GM12878 (cell line): ENCODE data around the gene CROCC. TPM values are rescaled to one million over a fixed set of nuclear protein-coding genes. Genes with fewer than 3 reads are reported as not detected.
A peak's percentile ranks its signal among the peaks of the same experiment; 100 is the strongest.

Experiments
- ATAC-seq: fragments of 200-7000 bp; cut with Tn5 transposase; 3 replicates; pipeline ENCODE4 v1.9.1; 2020; ENCODE audit warnings: mild to moderate bottlenecking, moderate library complexity
- BruUV-seq: library from RNA; stranded (reverse); fragments of 400-500 nt; replicated peaks from 2 replicates; lab custom pipeline; 2021; lab: Mats Ljungman, UMichigan
- CTCF ChIA-PET: fragments of 300-600 bp; sonication (Branson Sonifier 250); formaldehyde crosslinking; extraction: SDS; loops from one replicate; lab custom pipeline; 2021; ENCODE audit warnings: inconsistent platforms; lab: Yijun Ruan, JAX
- POLR2A ChIA-PET: fragments of 350-600 bp; formaldehyde crosslinking; extraction: SDS; loops from one replicate; lab custom pipeline; 2021; ENCODE audit warnings: inconsistent platforms; lab: Charles Lee
- RAD21 ChIA-PET: fragments of 300-600 bp; sonication (Branson Sonifier 250); formaldehyde crosslinking; loops from one replicate; lab custom pipeline; 2023; ENCODE audit warnings: antibody characterized with exemption; ENCODE audit not compliant: unreplicated experiment; lab: Charles Lee
- SMC1A ChIA-PET: fragments of 300-600 bp; sonication (Branson Sonifier 250); formaldehyde crosslinking; loops from one replicate; lab custom pipeline; 2023; ENCODE audit not compliant: unreplicated experiment, uncharacterized antibody; lab: Charles Lee
- DNase-seq: peaks from one replicate; pipeline ENCODE4 v3.0.0-alpha.2; 2011; ENCODE audit warnings: low read depth, low spot score
- FAIRE-seq: peaks from 3 replicates; lab custom pipeline; 2011; peaks lifted over from hg19 to GRCh38; lab: Jason Lieb, UNC
- H2AFZ ChIP-seq: 2 replicates; pipeline ENCODE4 v1.6.0; 2011; ENCODE audit warnings: low read depth, low read length, control low read depth; ENCODE audit not compliant: control insufficient read depth
- H3K27ac ChIP-seq: 2 replicates; pipeline ENCODE4 v1.5.1; 2011; ENCODE audit warnings: control low read depth; ENCODE audit not compliant: control insufficient read depth, insufficient read depth
- H3K27me3 ChIP-seq, 2 experiments: replicated peaks in 1 of 2; 2 replicates each; pipeline versions ENCODE4 v1.6.0 to v1.6.1; 2011; ENCODE audit warnings: low read length in 1 of 2; ENCODE audit not compliant: control insufficient read depth in 2 of 2, insufficient read depth in 2 of 2
- H3K36me3 ChIP-seq, 2 experiments: 2 replicates each; pipeline ENCODE4 v1.5.1; 2011; ENCODE audit warnings: low read length in 1 of 2; ENCODE audit not compliant: control insufficient read depth in 2 of 2, insufficient read depth in 2 of 2
- H3K4me1 ChIP-seq: 2 replicates; pipeline ENCODE4 v1.6.1; 2011; ENCODE audit warnings: mild to moderate bottlenecking, low read length, moderate library complexity, mixed read lengths; ENCODE audit not compliant: control insufficient read depth, insufficient read depth
- H3K4me2 ChIP-seq: 2 replicates; pipeline ENCODE4 v1.6.0; 2011; ENCODE audit warnings: control low read depth; ENCODE audit not compliant: control insufficient read depth, insufficient read depth
- H3K4me3 ChIP-seq: fragments of 200-600 bp; sonication (generic); 2 replicates; pipeline ENCODE4 v1.5.1; 2016
- H3K79me2 ChIP-seq: 2 replicates; pipeline ENCODE4 v1.6.0; 2011; ENCODE audit warnings: low read length; ENCODE audit not compliant: control insufficient read depth, insufficient read depth
- H3K9ac ChIP-seq: 2 replicates; pipeline ENCODE4 v1.8.0; 2011; ENCODE audit warnings: low read length, control low read depth, mixed read lengths; ENCODE audit not compliant: control insufficient read depth, insufficient read depth
- H3K9me3 ChIP-seq: replicated peaks from 3 replicates; pipeline ENCODE4 v1.5.1; 2011; ENCODE audit warnings: mild to moderate bottlenecking, low read length; ENCODE audit not compliant: control insufficient read depth, insufficient read depth
- H4K20me1 ChIP-seq: 2 replicates; pipeline ENCODE4 v1.6.0; 2011; ENCODE audit not compliant: control insufficient read depth, insufficient read depth
- CBX5 ChIP-seq: sonication (generic); IDR thresholded peaks from 2 replicates; pipeline ENCODE4 v1.6.1; 2016; ENCODE audit warnings: low read depth, moderate library complexity, mild to moderate bottlenecking, inconsistent platforms
- CHD4 ChIP-seq: fragments of 200-600 bp; sonication (generic); IDR thresholded peaks from 2 replicates; pipeline ENCODE4 v1.6.1; 2016; ENCODE audit warnings: mild to moderate bottlenecking
- TCF7 ChIP-seq: IDR thresholded peaks from 2 replicates; pipeline ENCODE4 v1.6.1; 2014; ENCODE audit warnings: antibody characterized with exemption, borderline replicate concordance
- WGBS: methylation state at CpG from one replicate; pipeline ENCODE4 v1.1.6; 2016; ENCODE audit warnings: low lambda C conversion rate; ENCODE audit not compliant: insufficient replicate concordance, insufficient coverage; ENCODE audit errors: missing lambda C conversion rate; 5-methylcytosine and 5-hydroxymethylcytosine counted together
- in situ Hi-C: fragments of 300-500 bp; cut with MboI; formaldehyde crosslinking; loops from 9 replicates; pipeline ENCODE4 v1.14.3; 2018; ENCODE audit warnings: mixed read lengths
- intact Hi-C: fragments of 100-400 bp; cut with micrococcal nuclease; formaldehyde crosslinking; loops from one replicate; pipeline ENCODE4 v1.14.2; 2022; ENCODE audit not compliant: unreplicated experiment
- polyA plus RNA-seq, 11 experiments: library from polyadenylated mRNA; depleted of rRNA in 4 of 11; unstranded in 6 of 11; stranded (reverse) in 5 of 11; fragments of >200 nt; fragmentation: Nextera tagmentation in 4 of 11; fragmentation: Illumina TruSeq in 1 of 11; extraction: Ambion mirVana in 4 of 11; extraction: Trizol in 1 of 11; gene quantifications; 1 replicate in 1 of 11; 2 replicates in 10 of 11; pipeline versions ENCODE4 v1.2.1 to v1.2.3, GENCODE V29; 2011 to 2016; ENCODE audit warnings: inconsistent platforms in 2 of 11, missing spikeins in 2 of 11, low read depth in 1 of 11
- total RNA-seq, 4 experiments: library from RNA; depleted of rRNA in 3 of 4; stranded (reverse); fragments of >200 nt in 3 of 4; fragmentation: Illumina TruSeq in 1 of 4; extraction: Trizol in 1 of 4; gene quantifications; 2 replicates each; pipeline versions ENCODE4 v1.2.1 to v1.2.3, GENCODE V29; 2013 to 2021
- TF ChIP-seq, protein P1 (sequence below): IDR thresholded peaks from 2 replicates; pipeline ENCODE4 v1.6.1; 2011; ENCODE audit warnings: borderline replicate concordance, low read depth, mild to moderate bottlenecking, moderate library complexity, low read length; ENCODE audit not compliant: insufficient read depth, poor library complexity, severe bottlenecking
- TF ChIP-seq, protein P2 (sequence below), 3 experiments: IDR thresholded peaks in 2 of 3; conservative IDR thresholded peaks in 1 of 3; 2 replicates each; pipeline ENCODE4 v1.5.1; 2011; ENCODE audit warnings: low read depth in 3 of 3, low read length in 3 of 3, mild to moderate bottlenecking in 3 of 3, control low read depth in 2 of 3, moderate library complexity in 2 of 3, inconsistent platforms in 1 of 3, mixed read lengths in 1 of 3; ENCODE audit not compliant: control insufficient read depth in 2 of 3, insufficient read depth in 1 of 3; ENCODE audit errors: extremely low read depth in 1 of 3

Gene CROCC
- total and polyA plus RNA-seq, 10 of the 15 experiments (the other 5 are each of a cell fraction or from before 2014, with no cell fraction given): 0.04 to 5.5 (median 2.3) TPM

DNA sequence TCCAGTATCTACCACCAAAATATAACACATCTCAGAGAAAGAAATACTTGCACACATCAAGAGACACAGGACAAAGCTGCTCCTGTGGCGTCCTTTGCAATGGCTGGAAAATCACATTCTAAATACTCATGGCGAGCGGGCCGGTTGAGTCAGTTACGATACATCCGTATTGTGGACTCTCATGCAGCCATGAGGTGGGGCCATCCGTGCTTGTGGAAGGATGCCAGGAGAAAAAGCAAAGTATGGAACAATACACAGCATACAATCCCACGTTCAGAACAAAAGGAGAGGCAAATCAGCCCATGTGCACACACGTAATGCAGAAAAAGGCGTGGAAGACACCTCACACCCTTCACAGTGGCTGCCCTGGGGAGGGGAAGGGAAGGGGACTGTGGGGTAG lies 76.9 kb downstream of the CROCC start:
- no peaks in the 10 kb centered on the region for H3K79me2 ChIP-seq
- no TSS peak for BruUV-seq
- in situ Hi-C loops: no loop called here
- CTCF ChIA-PET: no interaction called here
- no peak overlapping the region for H3K4me2 ChIP-seq
- TF ChIP-seq CHD4: no peak
- TF ChIP-seq, protein P1, sequence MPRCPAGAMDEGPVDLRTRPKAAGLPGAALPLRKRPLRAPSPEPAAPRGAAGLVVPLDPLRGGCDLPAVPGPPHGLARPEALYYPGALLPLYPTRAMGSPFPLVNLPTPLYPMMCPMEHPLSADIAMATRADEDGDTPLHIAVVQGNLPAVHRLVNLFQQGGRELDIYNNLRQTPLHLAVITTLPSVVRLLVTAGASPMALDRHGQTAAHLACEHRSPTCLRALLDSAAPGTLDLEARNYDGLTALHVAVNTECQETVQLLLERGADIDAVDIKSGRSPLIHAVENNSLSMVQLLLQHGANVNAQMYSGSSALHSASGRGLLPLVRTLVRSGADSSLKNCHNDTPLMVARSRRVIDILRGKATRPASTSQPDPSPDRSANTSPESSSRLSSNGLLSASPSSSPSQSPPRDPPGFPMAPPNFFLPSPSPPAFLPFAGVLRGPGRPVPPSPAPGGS: peak; percentile 17
- TF ChIP-seq CBX5: no peak
- TF ChIP-seq, all 136 proteins: peak for 1
- no peaks in the 10 kb centered on the region for H3K4me1 ChIP-seq
- no peaks in the 10 kb centered on the region for H3K27me3 ChIP-seq
- RAD21 ChIA-PET: interaction anchor here (0.6 kb wide), 1 partner anchor 14 kb away, joined by 3 read pairs; no protein-coding TSS in a partner anchor
- no peaks in the 10 kb centered on the region for H4K20me1 ChIP-seq
- 86% methylated on average over 10 of the region's 10 CpGs for WGBS
- H3K36me3 ChIP-seq: peaks cover 0 to 3% of the 10 kb centered on the region in 2 experiments; a peak in 1 of 4 replicates
- DNase-seq (no peak), FAIRE-seq (no peak), ATAC-seq (no peak)
- no peak overlapping the region for H3K27ac ChIP-seq
- intact Hi-C loops: no loop called here
- no peak overlapping the region for H3K9ac ChIP-seq
- SMC1A ChIA-PET: no interaction called here
- POLR2A ChIA-PET: no interaction called here
- H2AFZ ChIP-seq: no peak overlapping the region
- no peak overlapping the region for H3K4me3 ChIP-seq
- no peaks in the 10 kb centered on the region for H3K9me3 ChIP-seq

DNA sequence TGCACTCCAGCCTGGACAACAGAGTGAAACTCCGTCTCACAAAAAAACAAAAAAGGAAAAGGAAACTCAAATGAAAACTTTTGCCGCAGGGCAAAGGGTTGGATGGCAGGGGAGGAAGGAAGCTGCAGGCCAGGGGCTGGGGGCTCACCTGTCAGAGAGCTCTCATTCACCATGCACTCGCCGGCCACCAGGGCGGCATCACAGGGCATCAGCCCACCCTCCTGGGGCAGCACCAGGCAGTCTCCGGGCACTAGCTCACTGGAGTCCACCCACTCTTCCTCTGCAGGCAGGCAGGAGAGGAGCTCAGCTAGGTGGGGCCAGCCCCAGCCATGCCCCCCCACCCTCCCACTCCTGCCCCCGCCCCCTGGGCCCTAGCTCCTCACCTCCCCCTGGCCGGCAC lies 78.1 kb downstream of the CROCC start:
- POLR2A ChIA-PET: interaction anchor here (0.6 kb wide), 2 partner anchors 383 to 778 kb away, joined by 3 to 6 read pairs; no protein-coding TSS in a partner anchor
- ATAC-seq: no peak

More for the DNA sequence above, 78.1 kb downstream of the CROCC start:
- WGBS: 88% methylated on average over 4 of the region's 8 CpGs
- RAD21 ChIA-PET: no interaction called here
- no peak for FAIRE-seq
- SMC1A ChIA-PET: no interaction called here
- TF ChIP-seq, protein P2, sequence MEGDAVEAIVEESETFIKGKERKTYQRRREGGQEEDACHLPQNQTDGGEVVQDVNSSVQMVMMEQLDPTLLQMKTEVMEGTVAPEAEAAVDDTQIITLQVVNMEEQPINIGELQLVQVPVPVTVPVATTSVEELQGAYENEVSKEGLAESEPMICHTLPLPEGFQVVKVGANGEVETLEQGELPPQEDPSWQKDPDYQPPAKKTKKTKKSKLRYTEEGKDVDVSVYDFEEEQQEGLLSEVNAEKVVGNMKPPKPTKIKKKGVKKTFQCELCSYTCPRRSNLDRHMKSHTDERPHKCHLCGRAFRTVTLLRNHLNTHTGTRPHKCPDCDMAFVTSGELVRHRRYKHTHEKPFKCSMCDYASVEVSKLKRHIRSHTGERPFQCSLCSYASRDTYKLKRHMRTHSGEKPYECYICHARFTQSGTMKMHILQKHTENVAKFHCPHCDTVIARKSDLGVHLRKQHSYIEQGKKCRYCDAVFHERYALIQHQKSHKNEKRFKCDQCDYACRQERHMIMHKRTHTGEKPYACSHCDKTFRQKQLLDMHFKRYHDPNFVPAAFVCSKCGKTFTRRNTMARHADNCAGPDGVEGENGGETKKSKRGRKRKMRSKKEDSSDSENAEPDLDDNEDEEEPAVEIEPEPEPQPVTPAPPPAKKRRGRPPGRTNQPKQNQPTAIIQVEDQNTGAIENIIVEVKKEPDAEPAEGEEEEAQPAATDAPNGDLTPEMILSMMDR (IDR thresholded peaks at IDR 0.05 in 2 of 3, conservative IDR thresholded peaks at IDR 0.05 in 1 of 3; ENCODE audit: control insufficient read depth in 2 of 3, extremely low read depth in 1 of 3, insufficient read depth in 1 of 3, low read depth in 3 of 3, low read length in 3 of 3): 0 out of 6 replicates have a peak, but pooled peaks of 1 of the 3 experiments have one; percentile 13
- TF ChIP-seq TCF7 (no peak), CHD4 (no peak)
- TF ChIP-seq, all 136 proteins: peak for 1
- H3K79me2 ChIP-seq: no peaks in the 10 kb centered on the region
- H3K4me2 ChIP-seq: no peak overlapping the region
- DNase-seq: no peak
- in situ Hi-C loops (no loop called here), intact Hi-C loops (no loop called here)
- no peaks in the 10 kb centered on the region for H3K4me1 ChIP-seq
- H3K9ac ChIP-seq: no peak overlapping the region
- no peaks in the 10 kb centered on the region for H4K20me1 ChIP-seq
- H2AFZ ChIP-seq: no peak overlapping the region
- no peaks in the 10 kb centered on the region for H3K27me3 ChIP-seq
- H3K4me3 ChIP-seq: no peak overlapping the region
- no peaks in the 10 kb centered on the region for H3K9me3 ChIP-seq
- CTCF ChIA-PET: interaction anchor here (1.0 kb wide), 1 partner anchor 21 kb away, joined by 3 read pairs; no protein-coding TSS in a partner anchor
- H3K36me3 ChIP-seq: peaks cover 0 to 3% of the 10 kb centered on the region in 2 experiments; a peak in 2 of 4 replicates
- no TSS peak for BruUV-seq
- no peak overlapping the region for H3K27ac ChIP-seq
